H1 (cell line): ENCODE results near the gene MDC1.

Source experiments
- CBX5 ChIP-seq: fragments of 300-800, 300-1000 bp; sonication (generic); IDR thresholded peaks from 2 replicates; pipeline ENCODE4 v1.7.1; 2016; ENCODE audit warnings: antibody characterized with exemption, low read length, low read depth
- CHD2 ChIP-seq: IDR thresholded peaks from 2 replicates; pipeline ENCODE4 v1.6.1; 2012; ENCODE audit warnings: low read length, improper control_type of control experiment
- CTCF ChIP-seq, 3 experiments: IDR thresholded peaks; 1 replicate in 2 of 3; 2 replicates in 1 of 3; pipeline versions ENCODE4 v1.5.1 to v1.6.1; 2011; ENCODE audit warnings: low read length in 3 of 3, mild to moderate bottlenecking in 3 of 3, inconsistent platforms in 2 of 3, low read depth in 1 of 3, moderate library complexity in 1 of 3; ENCODE audit not compliant: insufficient read depth in 1 of 3; ENCODE audit errors: control extremely low read depth in 1 of 3
- EZH2 ChIP-seq: fragments of 200-600 bp; sonication (generic); IDR thresholded peaks from 2 replicates; pipeline ENCODE4 v1.7.1; 2012; ENCODE audit warnings: low read depth, mild to moderate bottlenecking, moderate library complexity, low read length, inconsistent platforms; ENCODE audit not compliant: severe bottlenecking
- JUN ChIP-seq: IDR thresholded peaks from 2 replicates; pipeline ENCODE4 v1.6.1; 2011; ENCODE audit warnings: low read depth, mild to moderate bottlenecking, improper control_type of control experiment, low read length
- JUND ChIP-seq: IDR thresholded peaks from 2 replicates; pipeline ENCODE4 v1.6.1; 2011; ENCODE audit warnings: mild to moderate bottlenecking, improper control_type of control experiment, low read length
- POLR2A ChIP-seq, 2 experiments: IDR thresholded peaks; 1 replicate in 1 of 2; 2 replicates in 1 of 2; pipeline ENCODE4 v1.6.1; 2011; ENCODE audit warnings: low read depth in 2 of 2, low read length in 2 of 2, mild to moderate bottlenecking in 2 of 2; ENCODE audit errors: control extremely low read depth in 1 of 2
- POLR2AphosphoS5 ChIP-seq: IDR thresholded peaks from 2 replicates; pipeline ENCODE4 v1.6.1; 2011; ENCODE audit warnings: low read depth, low read length
- SP1 ChIP-seq: IDR thresholded peaks from 2 replicates; pipeline ENCODE4 v1.6.1; 2011; ENCODE audit warnings: low read depth, low read length
- SP4 ChIP-seq: IDR thresholded peaks from 2 replicates; pipeline ENCODE4 v1.6.1; 2012; ENCODE audit warnings: low read length, inconsistent platforms
- TAF1 ChIP-seq: IDR thresholded peaks from 2 replicates; pipeline ENCODE4 v1.6.1; 2011; ENCODE audit warnings: mild to moderate bottlenecking, low read depth, low read length
- ZNF274 ChIP-seq: IDR thresholded peaks from 2 replicates; pipeline ENCODE4 v1.7.0; 2012; ENCODE audit warnings: low read length, borderline replicate concordance; ENCODE audit errors: extremely low read depth

DNA sequence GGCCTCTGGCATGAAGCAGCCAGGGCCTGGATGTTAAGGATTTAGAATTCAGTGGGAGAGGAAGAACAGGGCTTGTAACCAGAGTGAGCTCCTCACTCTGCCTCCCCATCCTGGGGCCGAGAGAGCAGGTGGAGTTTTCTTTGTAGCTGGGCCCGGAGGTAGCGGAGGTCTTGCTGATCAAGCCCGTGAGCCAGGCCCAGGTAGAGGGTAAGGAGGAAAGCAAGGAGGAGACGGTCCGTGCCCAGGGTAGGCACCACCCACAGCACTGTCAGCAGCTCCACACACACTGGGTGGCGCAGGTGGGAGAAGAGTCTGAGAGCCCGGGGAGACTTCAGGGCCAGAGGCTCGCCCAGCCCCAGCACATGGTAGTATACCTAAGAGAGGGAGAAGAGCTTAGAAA is 28.5 kb downstream of the MDC1 start:
- TF ChIP-seq JUND (no peak), TAF1 (no peak), CTCF (IDR thresholded peaks at IDR 0.05; ENCODE audit: control extremely low read depth in 1 of 3, insufficient read depth in 1 of 3, low read depth in 1 of 3, low read length in 3 of 3) (no peak), JUN (no peak), POLR2AphosphoS5 (no peak), CBX5 (no peak), CHD2 (no peak), ZNF274 (no peak), EZH2 (no peak), SP4 (no peak), POLR2A (IDR thresholded peaks at IDR 0.05; ENCODE audit: control extremely low read depth in 1 of 2, low read depth in 2 of 2, low read length in 2 of 2) (no peak), SP1 (no peak)
